Endothelial cell of coronary artery (primary cell): ENCODE measurements around the gene KRTAP11-1. TPM values are rescaled to one million over a fixed set of nuclear protein-coding genes. Genes with fewer than 3 reads are reported as not detected.

Source experiments
- total RNA-seq: library from RNA; depleted of rRNA; stranded (reverse); fragments of >200 nt; gene quantifications from 2 replicates; pipeline ENCODE4 v1.2.3, GENCODE V29; 2014

Gene KRTAP11-1
- total RNA-seq: not detected in 2 replicates

DNA sequence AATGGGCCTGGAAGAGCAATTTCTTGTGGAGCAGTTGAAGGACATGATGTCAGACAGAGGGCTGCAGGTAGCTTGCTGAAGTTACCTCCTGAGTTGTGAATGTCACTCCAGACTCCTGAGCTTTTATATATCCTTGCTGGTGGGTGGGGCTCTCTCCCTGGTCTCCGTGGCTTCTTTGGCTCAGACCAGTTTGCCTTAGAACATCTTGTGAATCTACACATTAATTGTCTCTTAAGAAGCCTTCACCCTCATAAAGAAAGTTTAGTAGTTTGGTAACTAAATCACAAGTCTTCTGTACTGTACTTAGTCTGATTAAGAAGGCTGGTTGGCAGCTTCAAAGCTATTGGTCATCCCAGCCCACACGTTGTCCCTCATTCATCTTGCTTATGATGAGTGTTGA lies at the start of gene KRTAP11-1:
Gene KRTAP11-1 (minus strand): TSS at position 101 of the 400 bp plus-strand sequence. CDS start 56 bp downstream, at position 45.

Other genes starting within 250 kb of the KRTAP11-1 start
- not detected in 2 replicates for gene KRTAP20-2, start 246.4 kb downstream of the KRTAP11-1 start, total RNA-seq
- gene KRTAP20-3, start 238.7 kb downstream of the KRTAP11-1 start, total RNA-seq: not detected in 2 replicates
- not detected in 2 replicates for gene KRTAP21-3, start 162.8 kb downstream of the KRTAP11-1 start, total RNA-seq
- not detected in 2 replicates for gene KRTAP21-2, start 134.3 kb downstream of the KRTAP11-1 start, total RNA-seq
- not detected in 2 replicates for gene KRTAP21-1, start 126.2 kb downstream of the KRTAP11-1 start, total RNA-seq
- gene KRTAP8-1, start 68.3 kb downstream of the KRTAP11-1 start, total RNA-seq: not detected in 2 replicates
- not detected in 2 replicates for gene KRTAP7-1, start 51.8 kb downstream of the KRTAP11-1 start, total RNA-seq
- not detected in 2 replicates for gene KRTAP19-8, start 156.9 kb upstream of the KRTAP11-1 start, total RNA-seq